GM21360 (cell line): Measurements from ENCODE around the gene SLC9A5.

Experiments
- ATAC-seq: cut with Tn5 transposase; IDR thresholded peaks from one replicate; pipeline ENCODE4 v1.9.1; 2021; ENCODE audit warnings: mild to moderate bottlenecking, moderate library complexity; ENCODE audit not compliant: unreplicated experiment

Gene SLC9A5

GRCh38 chr16:67255553-67256221 is 6.9 kb downstream of the SLC9A5 start:
- ATAC-seq: no peak

- ATAC-seq: no peak
Observed at GRCh38 chr16:67256701-67257230, 8.0 kb downstream of the SLC9A5 start.

- no peak for ATAC-seq
Observed at GRCh38 chr16:67257486-67258160, 8.8 kb downstream of the SLC9A5 start.

GRCh38 chr16:67258161-67258835 is 9.5 kb downstream of the SLC9A5 start:
- ATAC-seq: no peak

DNA sequence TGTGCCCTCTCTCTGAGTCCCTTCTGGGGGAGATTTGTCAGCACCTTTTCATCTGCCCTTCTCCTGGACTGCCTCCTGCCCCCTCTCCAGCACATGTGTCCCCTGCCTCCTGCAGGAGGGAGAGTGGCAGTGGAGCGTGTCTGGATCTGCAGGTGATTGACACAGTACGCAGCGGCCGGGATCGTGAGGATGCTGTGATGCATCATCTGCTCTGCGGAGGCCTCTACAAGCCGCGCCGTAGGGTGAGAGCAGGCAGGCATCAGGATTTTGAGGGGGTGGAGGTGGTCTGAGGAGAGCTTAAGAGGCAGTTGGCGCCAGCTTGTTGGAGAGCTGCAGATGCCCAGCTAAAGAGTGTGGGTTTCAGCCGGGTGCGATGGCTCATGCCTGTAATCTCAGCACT is 10.9 kb downstream of the SLC9A5 start:
- no peak for ATAC-seq

GRCh38 chr16:67260426-67261063 is 11.8 kb downstream of the SLC9A5 start:
- ATAC-seq: no peak

DNA sequence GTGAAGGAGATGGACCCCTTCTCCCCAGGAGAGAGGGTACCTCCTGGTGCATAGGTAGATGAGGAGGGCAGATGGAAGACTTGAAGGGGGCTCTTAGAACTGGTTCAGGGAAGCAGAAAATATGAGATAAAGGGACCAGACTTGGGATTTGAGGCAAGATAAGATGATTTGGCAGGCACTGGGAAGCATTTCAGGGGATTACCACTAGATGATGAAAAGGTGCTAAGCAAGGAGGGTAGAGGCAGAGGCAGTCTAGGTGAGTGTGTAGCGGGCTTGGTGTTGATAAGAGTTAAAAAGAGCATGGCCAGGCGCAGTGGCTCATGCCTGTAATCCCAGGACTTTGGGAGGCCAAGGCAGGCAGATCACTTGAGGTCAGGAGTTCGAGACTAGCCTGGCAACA is 14.4 kb downstream of the SLC9A5 start:
- no peak for ATAC-seq

- ATAC-seq: no peak
Observed at GRCh38 chr16:67264277-67264676, 15.5 kb downstream of the SLC9A5 start.

DNA sequence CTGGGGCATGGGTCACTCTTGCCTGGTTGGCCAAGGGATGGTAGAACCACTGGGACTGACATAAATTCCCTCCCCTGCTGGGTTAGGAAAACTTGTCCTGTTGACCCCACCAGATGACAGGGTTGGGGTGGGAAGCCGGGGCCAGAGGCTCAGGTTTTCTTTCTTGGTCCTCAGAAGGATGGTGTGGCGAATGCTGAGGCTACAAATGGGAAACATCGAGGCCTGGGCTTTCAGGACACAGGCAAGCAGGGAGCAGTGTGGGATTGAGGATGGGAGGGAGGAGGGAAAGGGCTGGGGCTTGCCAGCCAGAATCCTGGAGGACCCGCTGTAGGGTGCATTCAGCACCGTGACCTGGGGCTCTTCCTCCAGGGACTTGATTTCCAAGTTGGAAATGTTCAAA is 16.1 kb downstream of the SLC9A5 start:
- ATAC-seq: no peak

- no peak for ATAC-seq
Observed at GRCh38 chr16:67265834-67266233, 17.1 kb downstream of the SLC9A5 start.

DNA sequence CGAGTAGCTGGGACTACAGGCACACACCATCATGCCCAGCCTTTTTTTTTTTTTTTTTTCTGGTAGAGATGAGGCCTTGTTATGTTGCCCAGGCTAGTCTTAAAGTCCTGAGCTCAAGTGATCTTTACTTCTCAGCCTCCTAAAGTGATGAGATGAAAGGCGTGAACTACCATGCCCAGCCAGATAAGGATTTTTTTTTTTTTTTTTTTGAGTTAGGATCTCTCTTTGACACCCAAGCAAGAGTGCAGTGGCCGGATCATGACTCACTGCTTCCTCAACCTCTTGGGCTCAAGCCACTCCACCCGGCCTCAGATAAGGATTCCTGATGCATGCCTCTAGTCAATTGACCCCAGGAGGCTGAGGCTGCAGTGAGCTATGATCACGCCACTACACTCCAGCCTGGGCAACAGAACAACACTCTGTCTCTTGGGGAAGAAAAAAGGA is 19.4 kb downstream of the SLC9A5 start:
- no peak for ATAC-seq

DNA sequence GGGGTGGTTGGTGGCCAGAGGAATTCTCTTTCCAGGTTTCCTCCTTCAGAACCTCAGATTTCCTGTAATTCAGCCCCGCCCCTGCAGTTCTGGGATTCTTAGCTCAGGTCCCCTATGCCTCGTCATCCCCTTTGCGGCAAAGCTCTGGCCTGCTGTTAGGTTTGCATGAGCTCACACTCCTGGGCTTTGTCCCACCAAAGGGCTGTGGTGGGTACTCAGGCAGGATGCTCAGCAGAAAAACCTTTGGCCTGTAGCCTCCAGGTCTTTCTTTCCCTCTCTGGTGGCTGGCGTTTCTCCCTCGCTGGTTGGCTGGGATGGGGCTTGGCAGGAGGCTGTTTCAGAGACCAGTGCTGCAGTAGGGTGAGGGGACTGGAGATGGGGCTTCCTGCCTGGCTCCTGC is 21.0 kb downstream of the SLC9A5 start:
- ATAC-seq: no peak

DNA sequence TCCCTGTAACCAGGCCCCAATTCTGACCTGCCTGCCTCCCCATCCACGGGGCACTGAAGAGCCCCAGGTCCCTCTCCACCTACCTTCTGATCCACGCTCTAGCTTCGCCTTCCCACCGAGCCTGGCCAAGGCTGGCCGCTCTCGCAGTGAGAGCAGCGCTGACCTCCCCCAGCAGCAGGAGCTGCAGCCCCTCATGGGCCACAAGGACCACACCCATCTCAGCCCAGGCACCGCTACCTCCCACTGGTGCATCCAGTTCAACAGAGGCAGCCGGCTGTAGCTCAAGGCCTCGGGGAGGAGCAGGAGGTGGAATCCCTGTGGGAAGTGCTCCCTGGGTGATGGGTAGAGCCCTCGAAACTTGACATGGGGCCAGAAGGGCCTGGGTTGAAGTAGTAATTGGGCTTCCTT is 22.2 kb downstream of the SLC9A5 start:
- ATAC-seq: no peak

DNA sequence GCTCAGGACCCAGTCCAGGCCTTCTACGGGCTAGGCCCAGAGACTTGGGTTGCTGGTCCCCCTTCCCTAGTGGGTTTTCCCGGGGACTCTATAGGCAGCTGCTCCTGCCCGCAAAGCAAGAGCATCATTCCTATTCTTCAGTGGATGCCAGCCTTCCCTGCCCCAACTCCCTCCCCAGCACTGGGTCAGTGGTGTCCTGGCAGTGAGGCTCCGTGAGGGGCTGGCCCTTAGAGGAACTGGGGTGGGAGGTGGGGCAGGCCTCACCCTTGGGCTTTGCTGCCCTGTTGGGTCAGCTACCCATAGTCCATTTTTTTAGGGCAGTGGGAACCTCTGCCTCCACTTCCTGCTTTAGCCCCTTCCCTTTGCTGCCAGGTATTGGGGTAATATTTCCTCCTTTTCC is 22.7 kb downstream of the SLC9A5 start:
- ATAC-seq: no peak

DNA sequence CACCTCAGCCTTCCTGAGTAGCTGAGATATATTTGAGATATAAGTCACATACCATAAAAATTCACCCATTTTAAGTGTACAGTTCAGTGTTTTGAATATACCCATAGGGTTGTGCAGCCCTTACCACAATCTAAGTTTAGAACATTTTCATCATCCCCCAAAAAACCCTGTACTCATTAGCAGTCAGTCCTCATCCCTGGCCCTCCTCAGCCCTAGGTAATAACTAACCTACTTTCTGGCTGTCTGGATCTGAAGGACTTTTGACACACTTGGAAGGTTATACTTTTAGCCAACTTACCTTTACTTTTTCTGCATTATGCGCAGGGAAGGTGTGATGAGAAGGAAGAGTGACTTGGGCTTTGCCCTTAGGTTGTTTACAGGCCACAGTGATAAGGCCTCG is 26.5 kb downstream of the SLC9A5 start:
- ATAC-seq: no peak

GRCh38 chr16:67277294-67277998 is 28.7 kb downstream of the SLC9A5 start:
- no peak for ATAC-seq

- no peak for ATAC-seq
Observed at GRCh38 chr16:67277999-67278772, 29.4 kb downstream of the SLC9A5 start.

GRCh38 chr16:67278773-67279295 is 30.1 kb downstream of the SLC9A5 start:
- ATAC-seq: peak; percentile 26

DNA sequence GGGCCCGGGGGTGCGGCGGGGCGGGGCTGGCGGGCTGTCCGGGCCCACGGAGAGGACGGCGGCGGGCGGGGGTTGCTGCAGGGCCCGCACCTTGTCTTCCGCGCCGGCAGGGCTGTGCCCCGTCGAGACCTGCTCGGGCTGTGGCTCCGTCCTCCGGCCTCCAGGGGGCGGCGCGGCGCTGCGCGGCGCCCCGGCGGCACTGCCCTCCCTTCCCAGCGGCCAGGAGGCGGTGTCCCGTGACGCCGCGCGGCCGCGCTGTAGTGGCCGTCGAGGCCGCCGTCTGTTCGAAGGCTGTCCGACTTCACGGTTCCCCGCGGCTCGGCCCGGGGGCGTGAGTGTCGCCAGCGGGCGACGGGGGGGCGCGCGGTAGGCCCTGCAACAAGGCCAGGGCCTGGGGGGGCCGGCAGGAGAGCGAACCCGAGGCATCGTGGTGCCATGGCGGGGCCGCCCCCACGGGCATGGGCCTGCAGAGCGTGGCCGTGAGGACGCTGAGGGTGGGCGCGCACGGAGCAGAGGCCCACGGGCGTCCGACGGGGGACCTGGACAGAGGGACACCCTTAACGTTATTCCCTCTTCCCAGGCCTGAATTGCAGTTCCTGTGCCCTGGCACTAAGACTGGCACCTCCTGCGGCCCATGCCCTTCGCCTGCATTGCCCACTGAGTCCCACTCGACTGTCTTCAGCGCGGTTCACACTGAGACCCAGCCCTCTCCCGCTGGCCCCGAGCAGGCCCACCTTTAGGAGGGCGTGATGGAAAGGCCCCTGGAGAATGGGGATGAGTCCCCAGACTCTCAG is 30.7 kb downstream of the SLC9A5 start, which contains the start of gene PLEKHG4:
Gene PLEKHG4, plus strand, starts transcription at position 237 of the 794 bp plus-strand sequence. Its CDS starts 513 bp downstream, at position 750.
- ATAC-seq: peak; percentile 66
